HG02885 (cell line): ENCODE results near the gene UBAP1.
"Not testable (repeated sequence)": the region's sequence is repeated elsewhere in the genome, so short reads cannot be mapped to it uniquely, and the experiment has no call there.

Experiments
- ATAC-seq: cut with Tn5 transposase; IDR thresholded peaks from one replicate; pipeline ENCODE4 v1.9.1; 2021; ENCODE audit warnings: mild to moderate bottlenecking; ENCODE audit not compliant: unreplicated experiment, poor library complexity

UBAP1 gene

DNA sequence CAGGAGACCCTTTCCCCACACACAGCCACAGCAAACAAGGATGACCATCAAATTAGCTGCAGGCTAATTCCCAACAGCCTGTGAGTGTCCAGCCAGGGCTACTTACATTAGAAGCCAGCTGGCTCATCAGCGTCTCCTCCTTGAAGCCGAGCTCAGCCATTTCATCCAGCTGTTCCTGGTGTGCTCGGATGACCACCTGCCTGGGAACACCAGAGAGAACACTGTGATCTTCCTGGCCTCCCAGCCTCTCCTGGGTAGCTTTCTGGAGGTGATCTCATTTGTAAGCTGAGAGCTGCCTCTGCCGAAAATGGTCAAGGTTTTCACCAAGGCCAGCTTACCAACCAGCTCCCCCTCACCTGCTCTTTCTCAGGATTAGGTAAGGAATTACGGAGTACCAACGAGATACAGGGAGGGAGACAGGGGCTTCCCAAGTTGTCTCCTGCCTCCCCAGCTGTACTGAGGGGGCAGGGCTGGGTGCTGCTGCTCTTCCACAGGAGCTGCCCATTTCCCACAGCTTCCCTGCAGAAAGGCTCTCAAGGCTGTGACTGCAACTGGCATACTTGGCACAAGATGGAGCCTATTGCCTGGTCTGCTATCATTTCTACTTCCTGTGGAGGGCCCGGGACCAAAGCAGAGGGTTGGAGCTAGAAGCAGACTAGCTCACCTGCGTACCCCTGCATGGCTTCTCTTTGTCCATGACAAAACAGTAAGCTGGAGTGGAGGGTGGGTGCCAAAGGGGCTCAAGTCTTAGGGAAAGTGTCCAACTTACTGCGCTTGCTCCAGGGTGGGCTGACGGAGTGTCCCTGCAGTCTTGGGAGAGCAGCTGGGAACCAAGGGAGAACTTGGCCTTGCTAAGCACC, 76.4 kb downstream of the UBAP1 start:
- ATAC-seq: no peak

DNA sequence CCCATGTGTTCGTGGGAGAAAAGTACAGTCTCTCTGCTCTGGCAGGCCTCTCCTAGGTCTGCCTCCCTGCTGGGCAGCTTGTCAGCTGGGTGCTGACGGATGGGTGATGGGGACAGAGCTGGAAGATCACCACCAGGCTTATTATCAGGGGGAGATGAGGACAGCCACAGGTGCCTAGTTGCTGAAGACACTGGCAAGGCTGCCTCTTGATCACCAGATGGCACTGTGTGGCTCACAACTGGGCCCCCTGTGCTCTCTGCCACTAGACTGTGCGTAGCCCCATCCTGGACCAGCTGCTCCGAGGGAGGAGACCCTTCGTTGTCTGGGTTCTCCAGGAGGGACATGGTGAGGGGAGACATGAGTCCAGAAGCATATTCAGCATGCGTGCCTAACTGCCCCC, 77.3 kb downstream of the UBAP1 start:
- no peak for ATAC-seq

DNA sequence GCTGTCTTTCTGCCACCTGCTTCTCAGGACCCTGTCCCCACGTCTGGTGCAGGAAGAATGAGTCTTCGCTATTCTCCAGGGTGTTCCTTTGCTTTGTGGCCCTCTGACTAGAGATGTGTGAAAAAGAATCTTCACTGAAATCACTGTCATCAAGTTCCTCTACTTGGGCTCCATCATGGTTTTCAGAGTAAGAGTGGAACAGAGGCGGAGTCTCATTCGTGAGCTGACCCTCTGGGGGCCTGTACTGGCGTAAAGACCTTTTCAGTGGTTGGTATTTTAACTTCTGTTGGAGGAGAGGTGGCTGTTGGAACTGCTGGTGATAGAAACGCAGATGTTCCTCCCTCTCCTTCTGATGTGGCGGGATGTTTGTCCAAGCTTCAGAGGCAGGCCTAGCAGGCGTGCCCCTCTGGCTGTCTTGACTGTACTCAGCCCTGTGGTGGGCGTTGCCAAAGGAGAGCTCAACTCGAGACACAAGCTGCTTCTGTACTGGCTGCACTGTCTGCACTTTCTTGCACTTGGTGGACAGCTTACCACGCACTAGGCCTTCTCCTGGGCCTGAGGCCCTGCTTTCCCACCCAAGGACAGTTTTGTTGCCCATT, 78.2 kb downstream of the UBAP1 start:
- ATAC-seq: no peak

- ATAC-seq: no peak
Observed at GRCh38 chr9:34259315-34259714, 80.5 kb downstream of the UBAP1 start.

- no peak for ATAC-seq
Observed at GRCh38 chr9:34262971-34263370, 84.1 kb downstream of the UBAP1 start.

- ATAC-seq: no peak
Observed at GRCh38 chr9:34267660-34268059, 88.8 kb downstream of the UBAP1 start.

- ATAC-seq: no peak
Observed at GRCh38 chr9:34271265-34272006, 92.6 kb downstream of the UBAP1 start.

DNA sequence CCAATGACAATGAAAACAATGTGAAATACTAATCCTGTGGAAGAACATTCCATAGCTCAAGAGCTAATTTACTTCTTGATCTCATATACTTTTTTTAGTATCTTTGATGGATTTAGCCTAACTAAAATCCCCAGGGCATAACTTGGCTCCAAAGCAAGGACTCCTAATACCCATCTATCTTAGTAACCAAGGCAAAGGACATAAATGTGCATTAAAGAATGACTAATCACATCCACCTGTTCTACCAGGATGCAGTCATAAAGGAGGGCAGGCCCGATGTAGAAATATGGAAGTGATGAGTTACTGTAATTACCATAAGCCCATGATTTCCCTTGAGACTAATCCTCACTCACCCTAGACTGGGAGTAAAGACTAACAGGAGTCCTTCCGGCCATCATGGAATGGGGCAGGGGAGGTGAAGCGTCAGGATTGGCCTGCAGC, 93.3 kb downstream of the UBAP1 start:
- no peak for ATAC-seq

DNA sequence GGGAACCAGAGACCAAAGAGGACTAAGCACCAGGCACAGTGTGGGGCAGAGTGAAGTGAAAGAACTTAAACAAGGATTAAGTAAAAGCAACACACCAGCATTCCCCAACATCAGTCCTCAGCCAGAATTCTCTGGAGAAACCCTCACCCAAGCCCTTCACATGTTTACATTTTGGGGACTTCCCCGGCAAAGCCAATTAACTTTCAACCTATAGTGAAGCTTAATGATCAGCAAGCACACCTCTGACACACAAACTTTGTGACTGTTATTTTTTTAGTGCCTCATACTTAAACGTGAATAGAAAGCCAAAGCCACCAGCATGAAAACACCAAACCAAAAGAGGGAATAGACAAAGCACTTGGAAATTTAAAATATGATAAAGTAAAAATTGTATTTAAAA, 94.7 kb downstream of the UBAP1 start:
- not testable (repeated sequence) for ATAC-seq

GRCh38 chr9:34275811-34276210, 97.0 kb downstream of the UBAP1 start:
- ATAC-seq: no peak

DNA sequence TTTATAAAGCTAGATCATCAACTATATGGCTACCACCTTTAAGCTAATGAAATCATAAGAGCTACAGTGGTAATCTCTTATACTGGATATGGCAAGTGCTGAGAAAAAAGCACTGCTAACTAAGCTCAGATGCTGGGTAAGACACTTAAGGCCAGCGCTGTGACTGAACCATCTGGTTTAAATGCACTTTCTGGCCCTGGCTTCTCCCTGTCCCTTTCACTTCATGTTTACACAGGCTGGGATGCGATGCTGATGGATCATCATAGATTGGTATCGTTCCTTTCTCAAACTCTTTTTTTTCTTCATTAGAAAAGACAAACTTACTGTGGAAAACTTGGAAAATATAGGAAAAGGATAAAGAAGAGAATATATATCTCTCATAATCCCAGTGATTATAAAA, 97.9 kb downstream of the UBAP1 start:
- no peak for ATAC-seq

DNA sequence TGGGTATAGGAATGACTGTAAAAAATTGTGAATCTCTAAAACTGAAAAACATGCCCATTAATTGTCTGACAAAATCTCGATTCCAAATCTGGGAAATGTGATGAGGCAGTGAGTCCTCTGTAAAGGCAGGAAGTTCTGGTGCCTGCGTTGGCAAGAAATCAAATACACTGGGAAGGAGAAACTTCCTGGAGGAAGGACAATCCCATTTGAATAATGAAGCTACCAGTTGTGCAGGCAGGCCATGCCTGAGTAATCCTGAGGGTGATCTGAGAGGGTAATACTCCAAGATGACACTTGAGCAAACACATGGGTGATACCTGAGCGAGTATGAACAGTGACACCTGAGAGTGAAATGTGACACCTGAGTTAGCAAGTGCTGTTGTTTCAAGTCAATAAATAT, 100.6 kb downstream of the UBAP1 start:
- ATAC-seq: no peak

DNA sequence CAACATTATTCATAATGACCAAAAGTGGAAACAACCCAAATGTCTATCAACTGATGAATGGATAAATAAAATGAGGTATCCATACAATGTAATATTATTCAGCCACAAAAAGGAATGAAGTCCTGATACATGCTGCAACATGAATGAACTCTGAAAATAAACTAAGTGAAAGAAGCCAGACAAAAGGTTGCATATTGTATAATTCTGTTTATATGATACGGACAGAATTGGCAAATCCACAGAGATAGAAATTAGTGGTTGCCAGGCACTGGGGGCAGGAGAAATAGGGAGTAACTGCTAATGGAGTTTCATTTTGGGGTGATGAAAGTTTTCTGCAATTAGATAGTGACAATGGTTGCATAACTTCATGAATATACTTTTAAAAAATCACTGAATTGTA, 103.3 kb downstream of the UBAP1 start:
- no peak for ATAC-seq

- ATAC-seq: no peak
Observed at GRCh38 chr9:34289159-34289558, 110.3 kb downstream of the UBAP1 start.

GRCh38 chr9:34291023-34291422, 112.2 kb downstream of the UBAP1 start:
- ATAC-seq: no peak

DNA sequence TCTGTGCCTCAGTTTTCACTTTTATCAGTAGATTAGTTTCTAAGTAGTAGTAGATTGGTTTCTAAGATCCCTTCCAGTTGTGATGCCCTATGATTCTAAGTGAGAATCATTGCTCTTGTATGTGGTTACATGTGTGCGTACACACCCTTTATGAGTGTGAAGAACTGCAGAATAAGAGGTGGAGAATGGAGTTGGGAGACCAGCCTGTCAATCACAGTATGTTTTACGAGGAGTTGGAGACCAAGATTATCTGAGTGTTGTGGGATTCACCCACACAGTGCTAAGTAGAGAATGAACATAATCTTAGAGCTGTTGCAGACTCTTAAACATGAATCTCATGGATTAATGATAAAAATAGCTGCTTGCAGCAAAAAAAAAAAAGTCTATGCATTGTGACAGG, 112.6 kb downstream of the UBAP1 start:
- no peak for ATAC-seq

GRCh38 chr9:34292552-34292951, 113.7 kb downstream of the UBAP1 start:
- no peak for ATAC-seq

DNA sequence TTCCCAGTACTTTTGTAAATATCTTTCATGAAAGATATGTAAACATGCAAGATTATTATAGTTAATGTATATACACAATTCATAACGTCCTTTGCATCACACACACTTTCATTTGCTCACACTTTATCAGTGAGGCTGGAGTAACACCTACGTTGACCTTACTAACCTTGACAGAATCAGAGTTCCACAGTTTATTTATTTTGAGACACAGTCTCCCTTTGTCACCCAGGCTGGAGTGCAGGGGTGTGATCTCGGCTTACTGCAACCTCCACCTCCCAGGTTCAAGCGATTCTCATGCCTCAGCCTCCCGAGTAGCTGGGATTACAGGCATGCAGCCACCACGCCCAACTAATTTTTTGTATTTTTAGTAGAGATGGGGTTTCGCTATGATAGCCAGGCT, 122.2 kb downstream of the UBAP1 start:
- ATAC-seq: not testable (repeated sequence)
